DOHH2 (cell line): ENCODE results near the gene APOL3.
"Not testable (repeated sequence)": the region's sequence is repeated elsewhere in the genome, so short reads cannot be mapped to it uniquely, and the experiment has no call there.

ENCODE experiments used
- EZH2phosphoT487 ChIP-seq: fragments of 200-600 bp; sonication (generic); IDR thresholded peaks from 2 replicates; pipeline ENCODE4 v1.6.1; 2017; ENCODE audit warnings: borderline replicate concordance, mild to moderate bottlenecking, antibody characterized with exemption, low read length, moderate library complexity, mixed read lengths
- TF ChIP-seq, protein P1 (sequence below): fragments of 200-600 bp; sonication (generic); IDR thresholded peaks from one replicate; pipeline ENCODE4 v1.5.1; 2014; ENCODE audit warnings: antibody characterized with exemption, mild to moderate bottlenecking, low read depth, low read length; ENCODE audit not compliant: poor library complexity, severe bottlenecking

DNA sequence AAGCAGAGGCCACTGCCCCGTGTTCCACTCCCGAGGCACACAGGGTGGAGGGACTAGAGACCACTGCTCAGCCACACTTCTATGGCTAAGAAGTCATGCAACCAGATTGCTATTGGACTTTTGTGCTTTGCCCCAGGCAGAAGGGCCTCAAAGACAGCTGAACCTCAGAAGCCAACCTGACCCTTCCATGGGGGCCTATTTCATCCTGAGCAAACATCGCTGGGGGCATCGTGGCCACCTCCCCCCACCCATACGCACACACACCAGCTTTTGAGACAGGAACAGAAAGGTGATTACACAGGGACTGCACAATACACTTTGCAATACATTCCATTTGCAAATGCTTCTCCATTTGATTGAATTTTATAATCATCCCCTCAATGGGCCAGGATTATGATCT is 45.0 kb upstream of the APOL3 start:
- TF ChIP-seq, protein P1, sequence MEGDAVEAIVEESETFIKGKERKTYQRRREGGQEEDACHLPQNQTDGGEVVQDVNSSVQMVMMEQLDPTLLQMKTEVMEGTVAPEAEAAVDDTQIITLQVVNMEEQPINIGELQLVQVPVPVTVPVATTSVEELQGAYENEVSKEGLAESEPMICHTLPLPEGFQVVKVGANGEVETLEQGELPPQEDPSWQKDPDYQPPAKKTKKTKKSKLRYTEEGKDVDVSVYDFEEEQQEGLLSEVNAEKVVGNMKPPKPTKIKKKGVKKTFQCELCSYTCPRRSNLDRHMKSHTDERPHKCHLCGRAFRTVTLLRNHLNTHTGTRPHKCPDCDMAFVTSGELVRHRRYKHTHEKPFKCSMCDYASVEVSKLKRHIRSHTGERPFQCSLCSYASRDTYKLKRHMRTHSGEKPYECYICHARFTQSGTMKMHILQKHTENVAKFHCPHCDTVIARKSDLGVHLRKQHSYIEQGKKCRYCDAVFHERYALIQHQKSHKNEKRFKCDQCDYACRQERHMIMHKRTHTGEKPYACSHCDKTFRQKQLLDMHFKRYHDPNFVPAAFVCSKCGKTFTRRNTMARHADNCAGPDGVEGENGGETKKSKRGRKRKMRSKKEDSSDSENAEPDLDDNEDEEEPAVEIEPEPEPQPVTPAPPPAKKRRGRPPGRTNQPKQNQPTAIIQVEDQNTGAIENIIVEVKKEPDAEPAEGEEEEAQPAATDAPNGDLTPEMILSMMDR, result not testable (repeated sequence)
- not testable (repeated sequence) for TF ChIP-seq EZH2phosphoT487
